SHP77 (cell line): ENCODE measurements around the gene TOP2A.
A peak's percentile ranks its signal among the peaks of the same experiment; 100 is the strongest.
"Not testable (repeated sequence)": the region's sequence is repeated elsewhere in the genome, so short reads cannot be mapped to it uniquely, and the experiment has no call there.

Experiments
- DNase-seq, 2 experiments: peaks; one replicate each; lab custom pipeline; 2025; lab: John Stamatoyannopoulos, UW

Gene TOP2A

GRCh38 chr17:40430272-40431230, 12.9 kb upstream of the TOP2A start:
- DNase-seq: no peak

GRCh38 chr17:40427002-40427491, 9.4 kb upstream of the TOP2A start:
- no peak for DNase-seq

GRCh38 chr17:40425741-40426140, 8.0 kb upstream of the TOP2A start:
- DNase-seq: no peak

GRCh38 chr17:40422990-40423633, 5.4 kb upstream of the TOP2A start:
- no peak for DNase-seq

GRCh38 chr17:40419559-40420331, 2.0 kb upstream of the TOP2A start:
- peak in 1 of 2 experiments; percentile 23 for DNase-seq

GRCh38 chr17:40418428-40418706, 671 bp upstream of the TOP2A start:
- no peak for DNase-seq

GRCh38 chr17:40417258-40417608, 463 bp downstream of the TOP2A start:
- peak; percentile 20 to 23 for DNase-seq

GRCh38 chr17:40416671-40417070, 1.0 kb downstream of the TOP2A start:
- no peak for DNase-seq

- no peak for DNase-seq
These were observed 2.3 kb downstream of the TOP2A start for GRCh38 chr17:40415390-40415789.

GRCh38 chr17:40414312-40414711, 3.4 kb downstream of the TOP2A start:
- not testable (repeated sequence) for DNase-seq

GRCh38 chr17:40412880-40413279, 4.8 kb downstream of the TOP2A start:
- DNase-seq: no peak

GRCh38 chr17:40411821-40412220, 5.9 kb downstream of the TOP2A start:
- no peak for DNase-seq

- no peak for DNase-seq
These were observed 7.6 kb downstream of the TOP2A start for GRCh38 chr17:40410082-40410481.

GRCh38 chr17:40409540-40409939, 8.2 kb downstream of the TOP2A start:
- not testable (repeated sequence) for DNase-seq

- DNase-seq: no peak
These were observed 10.2 kb downstream of the TOP2A start for GRCh38 chr17:40407460-40407859.

- no peak for DNase-seq
These were observed 13.7 kb downstream of the TOP2A start for GRCh38 chr17:40404003-40404402.

- DNase-seq: no peak
These were observed 15.0 kb downstream of the TOP2A start for GRCh38 chr17:40402668-40403067.

- peak; percentile 12 to 45 for DNase-seq
These were observed 18.5 kb downstream of the TOP2A start for GRCh38 chr17:40399185-40399584.

GRCh38 chr17:40386555-40386954, 31.1 kb downstream of the TOP2A start:
- not testable (repeated sequence) for DNase-seq

GRCh38 chr17:40382251-40382650, 35.4 kb downstream of the TOP2A start:
- no peak for DNase-seq

- DNase-seq: no peak
These were observed 38.7 kb downstream of the TOP2A start for GRCh38 chr17:40378966-40379365.

- DNase-seq: no peak
These were observed 39.9 kb downstream of the TOP2A start for GRCh38 chr17:40377832-40378231.

- not testable (repeated sequence) for DNase-seq
These were observed 41.2 kb downstream of the TOP2A start for GRCh38 chr17:40376541-40376940.
